DOHH2 (cell line): Measurements from ENCODE around the gene S1PR1.

Experiments
- H3F3A ChIP-seq: fragments of 200-600 bp; sonication (generic), shearing (Covaris generic); 2 replicates; pipeline ENCODE4 v1.6.0; 2016; ENCODE audit warnings: antibody characterized with exemption, mild to moderate bottlenecking; ENCODE audit not compliant: control insufficient read depth, insufficient read depth
- H3K27ac ChIP-seq: fragments of 200-600 bp; sonication (generic); 2 replicates; pipeline ENCODE4 v1.5.1; 2014; ENCODE audit warnings: low read depth, mild to moderate bottlenecking, low read length, moderate library complexity
- H3K27me3 ChIP-seq: fragments of 200-600 bp; sonication (generic); 2 replicates; pipeline ENCODE4 v1.6.1; 2014; ENCODE audit warnings: mild to moderate bottlenecking, low read length, mixed read lengths; ENCODE audit not compliant: control insufficient read depth
- H3K36me3 ChIP-seq: fragments of 200-600 bp; sonication (generic); 2 replicates; pipeline ENCODE4 v1.6.1; 2014; ENCODE audit warnings: mild to moderate bottlenecking, low read length, moderate library complexity, mixed read lengths; ENCODE audit not compliant: control insufficient read depth
- H3K4me1 ChIP-seq: fragments of 200-600 bp; sonication (generic); 2 replicates; pipeline ENCODE4 v1.6.1; 2014; ENCODE audit warnings: mild to moderate bottlenecking, low read length, mixed read lengths; ENCODE audit not compliant: control insufficient read depth
- H3K4me2 ChIP-seq: fragments of 200-600 bp; sonication (generic); 2 replicates; pipeline ENCODE4 v1.6.0; 2014; ENCODE audit warnings: mild to moderate bottlenecking, low read length, moderate library complexity
- H3K4me3 ChIP-seq: fragments of 200-600 bp; sonication (generic); 2 replicates; pipeline ENCODE4 v1.5.1; 2014; ENCODE audit warnings: mild to moderate bottlenecking, low read length, mixed read lengths
- H3K79me2 ChIP-seq: fragments of 200-600 bp; sonication (generic); 2 replicates; pipeline ENCODE4 v1.6.1; 2014; ENCODE audit warnings: mild to moderate bottlenecking, low read length, mixed read lengths; ENCODE audit not compliant: control insufficient read depth
- H3K9me2 ChIP-seq: fragments of 200-600 bp; sonication (generic); replicated peaks from 2 replicates; pipeline ENCODE4 v1.6.1; 2014; ENCODE audit warnings: mild to moderate bottlenecking, low read length, mixed read lengths; ENCODE audit not compliant: control insufficient read depth
- H3K9me3 ChIP-seq: fragments of 200-600 bp; sonication (generic); 2 replicates; pipeline ENCODE4 v1.6.1; 2014; ENCODE audit warnings: antibody characterized with exemption, low read length, mixed read lengths; ENCODE audit not compliant: control insufficient read depth, insufficient read depth
- H4K20me1 ChIP-seq: fragments of 200-600 bp; sonication (generic); 2 replicates; pipeline ENCODE4 v1.6.0; 2014; ENCODE audit warnings: low read depth, mild to moderate bottlenecking, antibody characterized with exemption, low read length, moderate library complexity; ENCODE audit not compliant: control insufficient read depth, insufficient read depth
- EZH2phosphoT487 ChIP-seq: fragments of 200-600 bp; sonication (generic); IDR thresholded peaks from 2 replicates; pipeline ENCODE4 v1.6.1; 2017; ENCODE audit warnings: borderline replicate concordance, mild to moderate bottlenecking, antibody characterized with exemption, low read length, moderate library complexity, mixed read lengths
- TF ChIP-seq, protein P1 (sequence below): fragments of 200-600 bp; sonication (generic); IDR thresholded peaks from one replicate; pipeline ENCODE4 v1.5.1; 2014; ENCODE audit warnings: antibody characterized with exemption, mild to moderate bottlenecking, low read depth, low read length; ENCODE audit not compliant: poor library complexity, severe bottlenecking

Gene S1PR1

DNA sequence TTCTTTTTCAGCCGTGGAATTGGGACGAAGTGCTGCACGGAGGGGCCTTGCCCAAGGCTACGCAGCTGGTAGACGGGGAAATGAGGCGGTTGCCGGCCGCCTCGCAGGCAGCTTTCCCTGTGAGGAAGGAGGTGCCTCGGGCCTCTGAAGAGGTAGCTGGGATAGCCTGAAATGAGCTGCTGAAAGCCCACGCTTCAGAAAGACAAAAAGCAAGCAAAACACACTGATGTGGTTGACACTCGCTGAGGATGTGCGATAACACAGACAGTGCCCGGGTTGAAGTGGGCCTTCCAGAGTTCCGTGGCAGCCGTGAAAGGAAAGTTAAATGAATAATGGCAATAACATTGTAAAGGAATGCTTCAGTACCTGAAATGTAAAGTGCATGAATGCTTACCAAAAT lies 47.2 kb downstream of the S1PR1 start:
- H3F3A ChIP-seq: no peaks in the 10 kb centered on the region
- H3K4me2 ChIP-seq: no peak overlapping the region
- peaks cover 5% of the 10 kb centered on the region for H3K4me1 ChIP-seq
- no peaks in the 10 kb centered on the region for H3K9me2 ChIP-seq
- no peaks in the 10 kb centered on the region for H4K20me1 ChIP-seq
- no peaks in the 10 kb centered on the region for H3K36me3 ChIP-seq
- no peak overlapping the region for H3K27ac ChIP-seq
- no peaks in the 10 kb centered on the region for H3K27me3 ChIP-seq
- no peak for TF ChIP-seq EZH2phosphoT487
- TF ChIP-seq, protein P1, sequence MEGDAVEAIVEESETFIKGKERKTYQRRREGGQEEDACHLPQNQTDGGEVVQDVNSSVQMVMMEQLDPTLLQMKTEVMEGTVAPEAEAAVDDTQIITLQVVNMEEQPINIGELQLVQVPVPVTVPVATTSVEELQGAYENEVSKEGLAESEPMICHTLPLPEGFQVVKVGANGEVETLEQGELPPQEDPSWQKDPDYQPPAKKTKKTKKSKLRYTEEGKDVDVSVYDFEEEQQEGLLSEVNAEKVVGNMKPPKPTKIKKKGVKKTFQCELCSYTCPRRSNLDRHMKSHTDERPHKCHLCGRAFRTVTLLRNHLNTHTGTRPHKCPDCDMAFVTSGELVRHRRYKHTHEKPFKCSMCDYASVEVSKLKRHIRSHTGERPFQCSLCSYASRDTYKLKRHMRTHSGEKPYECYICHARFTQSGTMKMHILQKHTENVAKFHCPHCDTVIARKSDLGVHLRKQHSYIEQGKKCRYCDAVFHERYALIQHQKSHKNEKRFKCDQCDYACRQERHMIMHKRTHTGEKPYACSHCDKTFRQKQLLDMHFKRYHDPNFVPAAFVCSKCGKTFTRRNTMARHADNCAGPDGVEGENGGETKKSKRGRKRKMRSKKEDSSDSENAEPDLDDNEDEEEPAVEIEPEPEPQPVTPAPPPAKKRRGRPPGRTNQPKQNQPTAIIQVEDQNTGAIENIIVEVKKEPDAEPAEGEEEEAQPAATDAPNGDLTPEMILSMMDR: no peak
- H3K4me3 ChIP-seq: no peak overlapping the region
- H3K79me2 ChIP-seq: no peaks in the 10 kb centered on the region
- no peaks in the 10 kb centered on the region for H3K9me3 ChIP-seq

DNA sequence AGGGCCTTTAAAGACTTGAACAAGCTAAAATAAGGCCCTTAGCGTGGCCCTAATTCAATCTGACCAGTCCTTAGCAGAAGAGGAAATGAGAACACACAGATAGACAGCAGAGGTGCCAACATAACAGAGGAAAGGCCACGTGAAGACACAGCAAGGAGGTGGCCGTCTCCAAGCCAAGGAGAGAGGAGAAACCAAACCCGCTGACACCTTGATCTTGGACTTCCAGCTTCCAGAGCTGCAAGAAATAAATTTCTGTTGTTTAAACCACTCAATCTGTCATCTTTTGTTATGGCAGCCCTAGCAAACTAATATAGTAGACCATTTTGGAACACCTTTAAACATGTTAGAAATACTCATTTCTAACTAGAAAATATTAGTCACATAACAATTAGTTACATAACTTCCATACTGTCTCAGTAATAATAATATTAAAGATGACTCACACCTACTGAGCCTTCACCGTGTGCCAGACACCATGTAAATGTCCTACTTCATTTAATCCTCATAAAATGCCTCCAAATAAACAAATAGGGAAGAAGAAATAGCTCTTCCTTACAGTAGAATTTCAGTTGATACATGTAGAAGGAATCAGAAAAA lies 47.9 kb downstream of the S1PR1 start:
- Histone ChIP-seq H3K9me3 (no peaks in the 10 kb centered on the region), H3K9me2 (no peaks in the 10 kb centered on the region), H3K79me2 (no peaks in the 10 kb centered on the region), H3K4me1 (peaks cover 5% of the 10 kb centered on the region), H3K4me2 (no peak overlapping the region), H3K36me3 (no peaks in the 10 kb centered on the region), H3K27me3 (no peaks in the 10 kb centered on the region), H4K20me1 (no peaks in the 10 kb centered on the region), H3F3A (no peaks in the 10 kb centered on the region), H3K27ac (no peak overlapping the region), H3K4me3 (no peak overlapping the region)
- TF ChIP-seq, protein P1: no peak
- no peak for TF ChIP-seq EZH2phosphoT487

DNA sequence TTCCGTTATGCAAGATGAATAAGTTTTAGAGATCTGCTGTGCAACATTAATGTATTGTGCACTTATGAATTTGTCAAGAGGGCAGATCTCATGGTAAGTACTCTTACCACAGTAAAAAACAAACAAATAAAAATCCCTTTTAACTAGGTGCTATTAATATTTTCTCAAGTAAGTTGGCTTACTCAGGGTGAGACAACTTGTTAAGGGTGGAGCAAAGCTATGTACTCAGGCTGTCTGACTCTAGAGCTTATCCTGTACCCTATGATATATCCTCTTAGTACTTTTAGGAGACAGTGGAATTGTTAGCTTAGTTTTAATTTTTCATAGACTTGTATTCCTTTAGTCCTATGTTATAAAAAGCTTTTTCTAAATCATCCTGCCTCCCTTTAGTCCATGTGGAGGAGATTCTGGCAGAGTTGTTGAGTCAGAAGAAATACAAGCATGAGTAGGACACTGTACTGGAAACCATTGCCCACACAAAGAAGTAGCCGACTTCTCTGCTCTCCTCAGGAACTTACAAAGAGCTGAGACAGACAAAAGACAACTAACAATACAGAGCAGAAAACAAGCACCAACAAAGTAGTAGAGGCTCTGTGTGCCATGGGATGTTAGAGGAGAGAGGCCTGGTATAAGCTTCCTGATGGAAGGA lies 49.2 kb downstream of the S1PR1 start:
- no peak overlapping the region for H3K4me2 ChIP-seq
- no peak for TF ChIP-seq EZH2phosphoT487
- TF ChIP-seq, protein P1: no peak
- H3K9me3 ChIP-seq: no peaks in the 10 kb centered on the region
- H3K9me2 ChIP-seq: no peaks in the 10 kb centered on the region
- no peaks in the 10 kb centered on the region for H3K79me2 ChIP-seq
- no peaks in the 10 kb centered on the region for H3F3A ChIP-seq
- no peak overlapping the region for H3K4me3 ChIP-seq
- H3K27ac ChIP-seq: no peak overlapping the region
- no peaks in the 10 kb centered on the region for H3K27me3 ChIP-seq
- no peaks in the 10 kb centered on the region for H4K20me1 ChIP-seq
- H3K36me3 ChIP-seq: no peaks in the 10 kb centered on the region
- H3K4me1 ChIP-seq: peaks cover 5% of the 10 kb centered on the region
